GM18870 (cell line): Measurements from ENCODE around the gene MXRA7.

Source experiments
- ATAC-seq: cut with Tn5 transposase; IDR thresholded peaks from one replicate; pipeline ENCODE4 v1.9.1; 2021; ENCODE audit warnings: moderate library complexity; ENCODE audit not compliant: unreplicated experiment

Gene MXRA7

GRCh38 chr17:76679239-76679638 lies 31.5 kb downstream of the MXRA7 start:
- ATAC-seq: no peak

- ATAC-seq: no peak
Observed at GRCh38 chr17:76678330-76678729, 32.4 kb downstream of the MXRA7 start.

DNA sequence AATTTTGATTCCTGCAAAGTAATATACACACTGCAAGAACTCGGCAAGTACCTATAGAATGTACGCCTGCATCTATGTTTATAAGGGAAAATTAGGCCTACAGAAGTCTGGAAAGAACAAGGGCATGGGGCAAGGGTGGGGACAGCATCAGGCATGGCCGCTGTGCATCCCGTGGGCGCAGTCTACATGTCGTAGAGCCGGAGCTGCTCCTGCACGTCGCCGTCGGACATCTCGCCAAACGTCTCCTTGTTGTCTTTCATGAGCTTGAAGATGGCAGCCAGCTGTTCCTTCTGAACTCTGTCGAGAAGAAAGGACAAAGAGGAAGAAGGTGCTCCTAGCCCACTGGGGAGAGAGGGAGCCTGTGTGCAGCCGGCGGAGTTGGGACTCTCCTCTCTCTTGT lies 33.4 kb downstream of the MXRA7 start:
- ATAC-seq: no peak

- ATAC-seq: no peak
Observed at GRCh38 chr17:76676629-76677028, 34.1 kb downstream of the MXRA7 start.

DNA sequence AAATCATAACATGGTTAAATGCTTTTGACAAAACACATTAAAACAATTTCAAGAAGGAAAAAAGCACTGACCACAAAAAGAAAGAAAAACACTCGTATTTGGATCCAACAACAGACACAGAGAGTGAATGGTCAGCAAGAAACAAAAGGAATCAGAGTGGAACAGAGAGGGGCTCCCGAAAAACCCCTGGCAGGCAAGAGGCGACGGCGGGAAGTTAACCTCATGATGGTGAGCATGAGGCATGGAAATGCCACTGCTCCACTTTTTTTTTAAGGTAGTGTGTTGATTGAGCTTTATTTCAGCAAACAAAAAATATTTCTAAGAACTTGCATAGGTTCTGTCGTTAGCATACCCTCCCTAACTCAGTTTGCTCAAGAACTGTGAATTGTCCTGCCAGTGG lies 35.1 kb downstream of the MXRA7 start:
- ATAC-seq: no peak

DNA sequence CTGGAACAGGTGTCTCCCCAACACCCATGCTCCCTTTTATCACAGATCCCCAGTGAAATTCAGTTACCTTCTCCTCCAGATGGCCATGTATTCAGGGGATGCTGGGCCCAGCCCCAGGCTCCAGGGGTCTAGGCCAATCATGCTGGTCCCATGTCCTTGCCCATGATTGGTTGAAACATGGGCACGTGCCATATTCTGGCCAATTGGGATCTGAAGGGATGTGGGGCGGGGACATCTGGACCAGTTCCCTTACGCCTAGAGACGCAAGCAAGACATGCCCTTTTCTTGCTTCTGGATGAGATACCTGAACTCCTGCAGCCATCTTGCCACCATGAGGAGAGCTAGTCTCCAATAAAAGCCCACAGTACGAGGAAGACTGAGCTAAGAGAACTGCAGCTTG lies 36.2 kb downstream of the MXRA7 start:
- no peak for ATAC-seq

GRCh38 chr17:76673729-76674128 lies 37.0 kb downstream of the MXRA7 start:
- ATAC-seq: no peak

- no peak for ATAC-seq
Observed at GRCh38 chr17:76672892-76673291, 37.9 kb downstream of the MXRA7 start.

- ATAC-seq: no peak
Observed at GRCh38 chr17:76672270-76672851, 38.4 kb downstream of the MXRA7 start.

DNA sequence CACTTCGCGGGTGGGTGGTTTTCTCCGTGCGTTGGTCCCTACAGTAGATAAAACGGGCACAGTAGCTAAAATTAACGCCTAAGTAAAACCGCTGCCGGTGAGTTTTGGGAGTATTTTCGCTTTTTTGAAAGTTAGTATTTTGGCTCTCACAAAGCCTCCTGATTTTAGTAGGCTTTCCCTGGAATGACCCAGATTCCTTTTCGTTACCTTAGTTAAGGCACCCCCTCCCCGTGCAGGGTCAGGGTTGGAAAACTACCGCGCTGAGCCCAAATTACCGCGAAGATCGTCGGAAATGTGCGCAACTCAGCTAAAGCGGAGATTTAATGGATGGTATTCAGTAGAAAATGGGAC lies 38.9 kb downstream of the MXRA7 start:
- ATAC-seq: peak; percentile 1

DNA sequence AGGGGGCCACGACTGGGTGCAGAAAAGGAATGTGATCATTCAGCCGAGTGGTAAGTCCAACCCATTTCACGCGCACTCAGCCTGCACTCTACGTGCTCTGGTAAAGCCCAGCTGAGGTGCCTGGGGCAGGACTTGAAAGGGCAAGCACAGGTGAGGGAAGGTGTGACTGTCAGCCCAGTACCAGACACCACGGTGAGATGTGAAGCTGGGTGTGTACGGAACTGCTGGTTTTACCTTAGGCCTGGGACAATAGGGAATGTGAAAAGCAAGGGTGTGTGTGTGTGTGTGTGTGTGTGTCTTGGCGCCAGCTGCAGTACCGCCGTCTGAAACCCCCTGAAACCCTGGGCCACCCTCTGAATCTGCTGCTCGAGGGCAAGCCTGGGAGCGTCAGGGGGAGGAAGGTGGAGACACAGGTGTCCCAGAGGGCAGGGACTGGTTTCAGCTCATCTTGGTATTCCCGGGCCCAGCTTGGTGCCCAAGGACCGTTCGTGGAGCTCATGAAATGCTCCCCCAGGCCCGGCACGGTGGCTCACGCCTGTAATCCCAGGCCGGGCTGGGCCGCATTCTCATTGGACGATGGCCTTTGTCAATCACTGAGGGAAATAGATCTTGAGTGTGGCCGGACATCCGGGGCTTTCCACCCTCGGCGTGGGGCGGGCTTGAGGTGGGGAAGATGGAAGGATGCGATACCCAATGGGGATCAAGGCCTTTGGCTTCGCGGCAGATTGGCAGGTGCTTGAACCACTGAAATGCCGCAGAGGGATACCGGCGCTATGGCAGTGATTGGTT lies 39.4 kb downstream of the MXRA7 start:
- ATAC-seq: peak; percentile 95

GRCh38 chr17:76670718-76671122 lies 40.0 kb downstream of the MXRA7 start:
- ATAC-seq: no peak

DNA sequence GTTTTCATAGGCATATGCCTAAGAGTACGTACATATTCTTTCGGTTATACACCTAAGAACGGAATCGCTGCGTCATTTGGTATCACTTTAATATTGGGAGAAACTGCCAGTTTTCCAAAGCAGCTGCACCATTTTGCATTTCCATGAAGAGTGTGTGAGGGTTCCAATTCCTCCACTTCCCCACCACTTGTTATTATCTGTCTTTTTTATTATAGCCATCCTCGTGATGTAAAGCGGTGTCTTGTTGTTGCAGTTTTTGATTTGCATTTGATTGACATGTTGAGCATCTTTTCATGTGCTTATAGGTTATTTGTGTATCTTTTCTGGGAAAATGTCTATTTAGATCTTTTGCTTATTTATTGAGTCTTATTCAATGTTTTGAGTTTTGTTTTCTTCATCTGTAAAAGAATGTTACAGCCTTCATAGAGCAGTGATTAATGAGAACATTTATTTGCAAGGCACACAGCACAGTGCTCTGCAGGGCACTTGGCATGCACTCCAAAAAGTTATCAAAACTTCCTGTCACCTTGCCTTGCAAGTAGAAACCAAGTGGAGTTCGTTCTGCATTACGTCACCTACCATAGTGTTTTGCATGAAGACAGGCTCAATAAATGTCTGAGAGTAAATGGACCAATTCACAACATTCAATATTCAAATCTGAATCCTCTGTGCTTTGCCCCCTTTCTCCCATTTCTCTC lies 40.6 kb downstream of the MXRA7 start:
- ATAC-seq: no peak

DNA sequence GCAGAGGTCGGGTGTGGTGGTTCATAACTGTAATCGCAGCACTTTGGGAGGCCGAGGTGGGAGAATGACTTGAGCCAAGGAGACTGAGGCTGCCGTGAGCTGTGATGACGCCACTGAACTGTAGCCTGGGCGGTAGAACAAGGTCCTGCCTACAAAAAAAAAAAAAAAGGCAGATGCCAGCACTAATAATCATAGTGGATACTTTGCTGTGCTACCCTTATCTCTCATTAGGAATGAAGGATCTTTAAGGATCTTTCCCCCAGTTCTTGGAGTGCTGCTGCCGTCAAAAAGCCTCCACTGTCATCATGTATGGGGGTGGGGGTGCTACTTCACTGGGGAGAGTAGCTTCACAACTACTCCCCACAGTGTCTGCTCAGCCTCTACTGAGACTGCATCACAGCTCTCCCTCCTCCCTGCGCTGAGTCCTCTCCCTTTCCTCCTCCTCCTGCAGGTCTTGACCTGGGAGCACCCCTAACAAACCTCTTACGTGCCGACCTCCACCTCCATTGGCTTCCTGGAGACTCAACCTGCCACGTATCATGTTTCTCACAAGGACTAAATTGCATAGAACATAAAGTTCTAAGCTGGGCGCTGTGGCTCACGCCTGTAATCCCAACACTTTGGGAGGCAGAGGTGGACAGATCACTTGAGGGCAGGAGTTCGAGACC lies 42.8 kb downstream of the MXRA7 start:
- no peak for ATAC-seq

DNA sequence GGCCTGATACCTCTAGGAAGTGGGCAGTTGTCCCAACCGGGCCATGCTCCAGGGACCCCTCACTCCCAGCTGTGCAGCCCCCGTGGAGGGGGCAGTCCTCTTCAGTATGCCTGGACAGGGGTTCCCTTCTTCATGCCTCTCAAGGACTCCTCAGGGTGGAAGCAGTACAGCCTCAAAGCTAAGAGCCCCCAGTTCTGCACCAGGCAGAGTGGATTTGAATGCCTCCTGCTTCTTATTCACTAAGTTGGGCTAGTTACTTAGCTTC lies 43.3 kb downstream of the MXRA7 start:
- ATAC-seq: no peak

DNA sequence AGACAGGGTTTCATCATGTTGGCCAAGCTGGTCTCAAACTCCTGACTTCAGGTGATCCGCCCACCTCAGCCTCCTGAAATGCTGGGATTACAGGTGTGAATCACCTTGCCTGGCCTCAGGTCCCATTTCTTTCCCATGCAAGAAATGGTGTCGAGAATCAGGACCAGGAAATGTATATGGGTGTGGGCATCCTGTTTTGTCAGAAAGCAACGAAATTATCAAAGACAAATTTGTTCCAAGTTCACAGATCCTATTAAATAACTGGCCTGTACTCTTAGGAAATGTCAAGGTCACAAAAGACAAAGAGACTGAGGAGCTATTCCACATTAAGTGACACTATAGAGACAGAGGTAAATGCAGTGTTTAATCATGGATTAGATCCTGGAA lies 50.1 kb downstream of the MXRA7 start:
- ATAC-seq: no peak

- ATAC-seq: no peak
Observed at GRCh38 chr17:76659928-76660655, 50.7 kb downstream of the MXRA7 start.

GRCh38 chr17:76658242-76658662 lies 52.5 kb downstream of the MXRA7 start:
- ATAC-seq: no peak

GRCh38 chr17:76657505-76658241 lies 53.1 kb downstream of the MXRA7 start:
- ATAC-seq: no peak

DNA sequence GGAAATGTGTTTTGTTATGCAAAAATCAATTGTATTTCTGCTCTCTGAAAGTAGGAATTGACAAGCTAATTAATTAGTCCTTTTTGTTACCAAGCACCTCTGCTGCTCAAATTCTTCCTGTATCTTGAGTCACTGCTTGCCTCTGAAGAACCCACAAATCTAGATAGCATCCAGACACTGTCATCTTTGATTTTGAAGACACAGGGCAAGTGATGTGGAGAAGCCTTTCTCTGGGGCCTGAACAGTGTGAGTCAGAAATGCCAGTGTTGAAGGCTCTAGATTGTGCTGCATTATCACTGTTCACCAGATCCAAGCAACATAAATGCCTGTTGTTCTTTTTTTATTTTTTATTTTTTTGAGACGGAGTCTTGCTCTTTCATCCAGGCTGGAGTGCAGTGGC lies 56.4 kb downstream of the MXRA7 start:
- no peak for ATAC-seq

GRCh38 chr17:76650504-76650903 lies 60.3 kb downstream of the MXRA7 start:
- ATAC-seq: no peak
